ENCODE results near the gene ST6GALNAC4. TPM values are rescaled to one million over a fixed set of nuclear protein-coding genes. Genes with fewer than 3 reads are reported as not detected.
A peak's percentile ranks its signal among the peaks of the same experiment; 100 is the strongest.

Gene ST6GALNAC4
- total and polyA plus RNA-seq, 3 experiments from 2014 or later: 28.7 to 43.2 (median 32.9) TPM

DNA sequence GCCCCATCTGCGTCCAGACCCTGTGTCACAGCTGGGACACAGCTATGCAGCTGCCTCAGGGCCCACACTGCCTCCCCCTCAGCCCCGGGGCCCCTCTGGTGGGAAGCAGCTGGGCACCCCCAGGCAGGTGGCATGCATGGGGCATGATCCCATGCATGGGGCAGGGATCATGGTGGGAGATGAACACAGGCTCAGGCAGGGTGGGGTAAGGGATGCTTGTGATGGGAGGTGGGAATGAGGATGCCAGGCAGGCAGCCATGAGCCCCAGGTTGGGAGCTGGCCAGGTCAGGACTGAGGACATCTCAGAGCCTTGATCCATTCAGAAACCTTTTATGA is 44.3 kb upstream of the ST6GALNAC4 start:
- Histone ChIP-seq H3K27ac (ENCODE audit: low read depth, low read length) (no peak overlapping the region), H3K4me1 (ENCODE audit: insufficient read depth, low read length) (peaks cover 100% of the 10 kb centered on the region), H3K27me3 (ENCODE audit: insufficient read depth, low read length, poor library complexity, severe bottlenecking) (no peaks in the 10 kb centered on the region), H3K9me3 (ENCODE audit: low read length) (no peaks in the 10 kb centered on the region), H3K4me3 (ENCODE audit: low read length) (no peak overlapping the region), H3K36me3 (ENCODE audit: insufficient read depth, low read length) (no peaks in the 10 kb centered on the region)
- Mint-ChIP-seq H3K4me3 (peak overlapping the region in 4 of 7 donors; percentile 22 to 76 (median 48)), H3K27ac (peak overlapping the region; percentile 52 to 94 (median 80)), H3K27me3 (no peaks in the 10 kb centered on the region), H3K9me3 (no peaks in the 10 kb centered on the region), H3K36me3 (peaks cover 0 to 69% (median 7%) of the 10 kb centered on the region in 3 donors), H3K4me1 (peaks cover 83 to 96% (median 94%) of the 10 kb centered on the region in 3 donors)
- POLR2A ChIA-PET: no interaction called here
- no peak for DNase-seq
- CTCF ChIA-PET: interaction anchor here (0.9 to 27.7 kb wide), 4 partner anchors 14 to 70 kb away, joined by 3 to 485 read pairs (median 6); no protein-coding TSS in a partner anchor

DNA sequence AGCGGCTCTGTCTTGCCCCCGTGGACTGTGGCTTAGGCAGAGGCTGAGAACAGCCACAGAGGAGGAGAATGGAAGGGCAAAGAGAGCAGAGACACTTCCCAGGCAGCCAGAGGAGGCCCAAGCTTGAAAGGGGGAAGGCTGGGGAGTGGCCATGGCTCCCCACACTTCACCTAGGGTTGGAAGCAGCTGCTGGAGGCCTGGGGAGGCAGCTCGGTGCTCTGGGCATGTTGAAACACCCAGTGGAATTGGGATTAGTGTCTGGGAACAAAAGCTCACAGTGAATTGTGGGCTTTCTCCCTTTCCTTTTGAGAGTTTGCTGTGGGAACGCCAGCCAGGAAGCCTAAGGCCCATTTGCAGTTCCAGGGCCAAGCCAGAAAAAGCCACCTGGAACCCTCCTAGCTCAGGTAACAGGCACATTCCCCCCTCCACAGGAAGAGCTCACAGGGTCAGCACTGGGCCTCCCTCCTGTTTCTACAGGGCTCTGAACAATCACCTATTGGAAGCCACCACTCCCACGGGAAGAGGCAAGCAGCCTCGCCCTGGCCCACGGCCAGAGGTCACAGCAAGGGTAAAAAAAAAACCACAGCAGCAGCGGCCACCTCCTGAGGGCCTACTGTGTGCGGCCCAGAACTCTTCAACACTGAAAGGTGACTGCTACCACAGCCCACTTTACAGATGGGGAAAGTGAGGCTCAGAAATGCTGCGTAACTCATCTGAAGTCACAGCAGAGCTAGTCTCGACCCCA is 43.7 kb upstream of the ST6GALNAC4 start:
- Mint-ChIP-seq H3K4me1 (peaks cover 83 to 96% (median 94%) of the 10 kb centered on the region in 3 donors), H3K27me3 (no peaks in the 10 kb centered on the region), H3K27ac (peak overlapping the region; percentile 52 to 94 (median 86)), H3K36me3 (peaks cover 0 to 66% (median 7%) of the 10 kb centered on the region in 3 donors), H3K4me3 (peak overlapping the region; percentile 4 to 56 (median 40)), H3K9me3 (no peaks in the 10 kb centered on the region)
- no peaks in the 10 kb centered on the region for H3K36me3 ChIP-seq (ENCODE audit: insufficient read depth, low read length)
- POLR2A ChIA-PET: no interaction called here
- H3K27me3 ChIP-seq (ENCODE audit: insufficient read depth, low read length, poor library complexity, severe bottlenecking): no peaks in the 10 kb centered on the region
- no peak for DNase-seq
- peak overlapping the region; percentile 17 for H3K27ac ChIP-seq (ENCODE audit: low read depth, low read length)
- CTCF ChIA-PET: interaction anchor here (0.9 to 27.7 kb wide), 4 partner anchors 14 to 71 kb away, joined by 3 to 485 read pairs (median 6); no protein-coding TSS in a partner anchor
- H3K9me3 ChIP-seq (ENCODE audit: low read length): no peaks in the 10 kb centered on the region
- H3K4me3 ChIP-seq (ENCODE audit: low read length): peak overlapping the region; percentile 24
- peaks cover 100% of the 10 kb centered on the region for H3K4me1 ChIP-seq (ENCODE audit: insufficient read depth, low read length)

DNA sequence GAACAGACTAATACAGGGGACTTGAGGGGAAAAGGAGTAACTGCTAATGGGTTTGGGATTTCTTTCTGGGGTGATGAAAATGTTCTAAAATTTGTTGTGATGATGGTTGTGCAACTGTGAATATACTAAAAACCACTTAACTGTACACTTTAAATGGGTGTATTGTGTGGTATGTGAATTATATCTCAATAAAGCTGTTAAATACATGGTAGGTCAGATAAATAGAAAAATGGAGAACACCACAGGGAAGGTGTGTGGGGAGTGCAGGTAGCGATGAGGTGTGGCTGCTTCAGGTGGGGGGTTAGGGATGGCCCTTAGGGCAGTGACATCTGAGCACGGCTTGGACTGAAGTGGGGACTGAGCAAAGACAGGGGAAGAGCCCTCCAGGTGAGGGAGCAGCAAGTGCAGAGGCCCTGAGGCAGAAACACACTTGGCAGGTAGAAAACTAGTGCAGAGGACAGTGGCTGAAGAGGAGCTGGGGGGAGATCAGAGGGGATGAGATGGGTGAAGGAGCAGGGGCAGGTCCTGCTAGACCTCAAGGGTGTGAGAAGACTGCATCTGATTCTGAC is 43.1 kb upstream of the ST6GALNAC4 start:
- peaks cover 0 to 64% (median 8%) of the 10 kb centered on the region in 3 donors for H3K36me3 Mint-ChIP-seq
- DNase-seq: no peak
- H3K27me3 Mint-ChIP-seq: no peaks in the 10 kb centered on the region
- Histone ChIP-seq H3K27me3 (ENCODE audit: insufficient read depth, low read length, poor library complexity, severe bottlenecking) (no peaks in the 10 kb centered on the region), H3K4me3 (ENCODE audit: low read length) (no peak overlapping the region), H3K36me3 (ENCODE audit: insufficient read depth, low read length) (no peaks in the 10 kb centered on the region), H3K9me3 (ENCODE audit: low read length) (no peaks in the 10 kb centered on the region), H3K27ac (ENCODE audit: low read depth, low read length) (peak overlapping the region; percentile 4), H3K4me1 (ENCODE audit: insufficient read depth, low read length) (peaks cover 100% of the 10 kb centered on the region)
- no peaks in the 10 kb centered on the region for H3K9me3 Mint-ChIP-seq
- peak overlapping the region in 6 of 7 donors; percentile 4 to 56 (median 37) for H3K4me3 Mint-ChIP-seq
- peaks cover 83 to 96% (median 94%) of the 10 kb centered on the region in 3 donors for H3K4me1 Mint-ChIP-seq
- POLR2A ChIA-PET: no interaction called here
- CTCF ChIA-PET: interaction anchor here (0.9 to 27.7 kb wide), 3 partner anchors 17 to 71 kb away, joined by 3 to 485 read pairs (median 13); no protein-coding TSS in a partner anchor
- H3K27ac Mint-ChIP-seq: peak overlapping the region; percentile 52 to 94 (median 84)

DNA sequence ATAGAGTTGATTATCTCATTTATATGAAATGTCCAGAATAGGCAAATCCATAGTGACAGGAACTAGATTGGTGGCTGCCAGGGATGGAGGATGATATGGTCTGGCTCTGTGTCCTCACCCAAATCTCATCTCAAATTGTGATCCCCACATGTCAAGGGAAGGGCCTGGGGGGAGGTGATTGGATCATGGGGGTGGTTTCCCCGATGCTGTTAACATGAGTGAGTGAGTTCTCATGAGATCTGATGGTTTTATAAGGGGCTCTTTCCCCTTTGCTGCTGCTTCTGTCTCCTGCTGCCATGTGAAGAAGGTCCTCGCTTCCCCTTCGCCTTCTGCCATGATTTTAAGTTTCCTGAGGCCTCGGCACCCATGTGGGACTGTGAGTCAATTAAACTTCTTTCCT is 42.6 kb upstream of the ST6GALNAC4 start:
- no peak for DNase-seq
- Mint-ChIP-seq H3K36me3 (peaks cover 0 to 61% (median 8%) of the 10 kb centered on the region in 3 donors), H3K9me3 (no peaks in the 10 kb centered on the region), H3K27me3 (no peaks in the 10 kb centered on the region), H3K4me3 (peak overlapping the region in 4 of 7 donors; percentile 4 to 56 (median 42)), H3K27ac (peak overlapping the region; percentile 0 to 89 (median 82)), H3K4me1 (peaks cover 86 to 97% (median 96%) of the 10 kb centered on the region in 3 donors)
- Histone ChIP-seq H3K4me3 (ENCODE audit: low read length) (no peak overlapping the region), H3K4me1 (ENCODE audit: insufficient read depth, low read length) (peaks cover 100% of the 10 kb centered on the region), H3K36me3 (ENCODE audit: insufficient read depth, low read length) (no peaks in the 10 kb centered on the region), H3K27ac (ENCODE audit: low read depth, low read length) (no peak overlapping the region), H3K27me3 (ENCODE audit: insufficient read depth, low read length, poor library complexity, severe bottlenecking) (no peaks in the 10 kb centered on the region), H3K9me3 (ENCODE audit: low read length) (no peaks in the 10 kb centered on the region)
- ChIA-PET POLR2A (no interaction called here), CTCF (interaction anchor here (3.1 to 27.7 kb wide), 2 partner anchors 16 to 72 kb away, joined by 13 to 485 read pairs; no protein-coding TSS in a partner anchor)

DNA sequence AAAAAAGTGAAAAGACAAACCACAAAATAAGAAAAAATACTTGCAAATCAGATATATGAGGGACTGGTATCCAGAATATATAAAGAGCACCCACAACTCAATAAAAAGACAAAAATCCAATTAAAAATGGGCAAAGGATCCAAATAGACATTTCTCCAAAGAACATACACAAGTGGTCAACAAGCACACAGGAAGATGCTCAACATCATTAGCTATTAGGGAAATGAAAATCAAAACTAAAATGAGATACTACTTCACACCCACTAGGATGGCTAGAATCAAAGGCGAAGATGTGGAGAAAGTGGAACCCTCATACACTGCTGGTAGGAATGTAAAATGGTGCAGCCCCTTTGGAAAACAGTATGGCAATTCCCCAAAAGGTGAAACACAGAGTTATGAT is 41.9 kb upstream of the ST6GALNAC4 start:
- H3K4me3 ChIP-seq (ENCODE audit: low read length): no peak overlapping the region
- DNase-seq: no peak
- H3K27me3 ChIP-seq (ENCODE audit: insufficient read depth, low read length, poor library complexity, severe bottlenecking): no peaks in the 10 kb centered on the region
- ChIA-PET POLR2A (interaction anchor here (0.7 kb wide), 1 partner anchor 16 kb away, joined by 3 read pairs; no protein-coding TSS in a partner anchor), CTCF (interaction anchor here (3.1 to 27.7 kb wide), 2 partner anchors 15 to 72 kb away, joined by 13 to 485 read pairs; no protein-coding TSS in a partner anchor)
- Mint-ChIP-seq H3K36me3 (peaks cover 0 to 64% (median 8%) of the 10 kb centered on the region in 3 donors), H3K9me3 (no peaks in the 10 kb centered on the region), H3K4me3 (peak overlapping the region in 3 of 7 donors; percentile 3 to 56 (median 4)), H3K27me3 (no peaks in the 10 kb centered on the region), H3K4me1 (peaks cover 85 to 97% (median 96%) of the 10 kb centered on the region in 3 donors), H3K27ac (peak overlapping the region; percentile 15 to 89 (median 80))
- H3K36me3 ChIP-seq (ENCODE audit: insufficient read depth, low read length): no peaks in the 10 kb centered on the region
- no peak overlapping the region for H3K27ac ChIP-seq (ENCODE audit: low read depth, low read length)
- H3K4me1 ChIP-seq (ENCODE audit: insufficient read depth, low read length): peaks cover 100% of the 10 kb centered on the region
- H3K9me3 ChIP-seq (ENCODE audit: low read length): no peaks in the 10 kb centered on the region

DNA sequence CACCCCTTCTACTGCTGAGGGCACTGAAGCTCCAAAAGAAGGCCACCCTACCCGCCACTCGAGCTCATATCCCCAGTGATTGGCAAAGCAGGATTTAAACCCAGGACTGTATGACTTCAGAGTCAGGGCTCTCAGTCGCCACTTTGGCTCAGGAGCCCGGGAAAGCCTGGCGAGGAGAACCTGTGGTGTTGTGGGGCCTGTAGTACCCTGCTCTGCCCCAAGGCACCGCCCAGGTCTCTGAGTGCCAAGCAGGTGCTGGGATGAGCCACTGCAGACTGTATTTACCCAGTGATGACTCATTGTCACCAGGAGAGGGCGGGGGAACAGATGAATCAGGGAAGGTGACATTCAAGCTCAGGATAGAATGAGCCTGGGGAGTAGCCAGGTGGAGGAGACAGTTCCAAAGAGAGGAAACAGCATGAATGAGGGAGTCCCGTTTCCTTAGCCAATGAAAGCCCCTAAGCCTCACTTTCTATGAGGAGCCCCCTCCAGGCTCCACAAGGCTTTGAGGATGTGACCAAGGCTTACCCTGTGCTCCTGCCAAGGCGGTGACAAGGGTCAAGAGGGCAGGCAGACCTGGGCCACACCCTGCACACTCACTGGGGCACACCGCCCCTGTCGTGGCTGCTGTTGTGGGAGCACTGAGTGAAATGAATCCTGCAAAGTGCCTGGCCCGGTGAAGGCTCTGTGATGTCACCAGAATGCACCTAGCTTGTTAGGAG is 38.6 kb upstream of the ST6GALNAC4 start:
- Histone ChIP-seq H3K27me3 (ENCODE audit: insufficient read depth, low read length, poor library complexity, severe bottlenecking) (no peaks in the 10 kb centered on the region), H3K4me1 (ENCODE audit: insufficient read depth, low read length) (peaks cover 97% of the 10 kb centered on the region), H3K36me3 (ENCODE audit: insufficient read depth, low read length) (peaks cover 11% of the 10 kb centered on the region), H3K9me3 (ENCODE audit: low read length) (no peaks in the 10 kb centered on the region), H3K27ac (ENCODE audit: low read depth, low read length) (no peak overlapping the region), H3K4me3 (ENCODE audit: low read length) (peak overlapping the region; percentile 42)
- H3K4me1 Mint-ChIP-seq: peaks cover 72 to 92% (median 82%) of the 10 kb centered on the region in 3 donors
- H3K27me3 Mint-ChIP-seq: no peaks in the 10 kb centered on the region
- H3K9me3 Mint-ChIP-seq: no peaks in the 10 kb centered on the region
- ChIA-PET CTCF (interaction anchor here (0.8 to 27.7 kb wide), 19 partner anchors 13 to 162 kb away, joined by 3 to 485 read pairs (median 6); partner anchors contain the start of genes EEIG1, NAIF1 and PIP5KL1), POLR2A (interaction anchor here (0.6 to 2.0 kb wide), 8 partner anchors 11 to 80 kb away, joined by 3 to 13 read pairs (median 4); partner anchors contain the start of gene EEIG1)
- peak overlapping the region; percentile 1 to 71 (median 57) for H3K4me3 Mint-ChIP-seq
- H3K27ac Mint-ChIP-seq: peak overlapping the region; percentile 28 to 89 (median 76)
- H3K36me3 Mint-ChIP-seq: peaks cover 0 to 58% (median 4%) of the 10 kb centered on the region in 3 donors
- DNase-seq: peak; percentile 63 to 87 (median 64)

DNA sequence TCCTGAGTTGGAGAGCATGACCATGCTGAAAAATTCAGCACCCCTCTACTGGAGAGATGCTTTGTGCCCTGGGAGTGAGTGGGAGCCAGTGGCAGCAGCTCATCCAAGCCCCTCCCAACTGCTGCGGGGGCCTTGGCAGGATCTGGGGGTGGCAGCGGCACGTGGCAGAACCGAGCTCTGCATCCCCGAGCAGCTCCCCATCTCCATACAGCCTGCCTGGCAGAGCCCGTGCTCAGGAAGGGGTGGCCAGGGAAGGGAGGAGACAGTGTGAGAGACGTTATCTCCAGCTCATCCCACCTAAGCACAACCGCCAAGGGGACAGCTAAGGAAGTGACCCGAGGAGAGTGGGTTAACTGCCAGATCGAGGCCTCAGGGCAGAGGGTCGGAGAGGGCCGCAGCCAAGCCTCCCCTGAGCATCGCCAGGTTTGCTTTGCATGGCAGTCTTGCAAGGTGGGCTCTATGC is 38.0 kb upstream of the ST6GALNAC4 start:
- peak overlapping the region in 5 of 7 donors; percentile 35 to 67 (median 52) for H3K4me3 Mint-ChIP-seq
- ChIA-PET CTCF (interaction anchor here (0.8 to 27.7 kb wide), 19 partner anchors 9 to 167 kb away, joined by 3 to 485 read pairs (median 6); partner anchors contain the start of genes EEIG1, NAIF1 and PIP5KL1), POLR2A (interaction anchor here (0.6 to 2.0 kb wide), 10 partner anchors 16 to 559 kb away, joined by 3 to 13 read pairs (median 5); partner anchors contain the start of gene EEIG1)
- H3K27ac Mint-ChIP-seq: peak overlapping the region; percentile 28 to 89 (median 80)
- DNase-seq: no peak
- peaks cover 16% of the 10 kb centered on the region for H3K36me3 ChIP-seq (ENCODE audit: insufficient read depth, low read length)
- no peaks in the 10 kb centered on the region for H3K9me3 ChIP-seq (ENCODE audit: low read length)
- H3K27me3 ChIP-seq (ENCODE audit: insufficient read depth, low read length, poor library complexity, severe bottlenecking): no peaks in the 10 kb centered on the region
- peaks cover 0 to 58% (median 4%) of the 10 kb centered on the region in 3 donors for H3K36me3 Mint-ChIP-seq
- H3K4me3 ChIP-seq (ENCODE audit: low read length): peak overlapping the region; percentile 33
- peaks cover 70 to 92% (median 82%) of the 10 kb centered on the region in 3 donors for H3K4me1 Mint-ChIP-seq
- no peaks in the 10 kb centered on the region for H3K27me3 Mint-ChIP-seq
- H3K9me3 Mint-ChIP-seq: no peaks in the 10 kb centered on the region
- no peak overlapping the region for H3K27ac ChIP-seq (ENCODE audit: low read depth, low read length)
- H3K4me1 ChIP-seq (ENCODE audit: insufficient read depth, low read length): peaks cover 97% of the 10 kb centered on the region
